Astrocyte (in vitro differentiated cells and primary cell): ENCODE results near the gene CHRD. TPM values are rescaled to one million over a fixed set of nuclear protein-coding genes. Genes with fewer than 3 reads are reported as not detected.
A peak's percentile ranks its signal among the peaks of the same experiment; 100 is the strongest.

ENCODE experiments used
- DNase-seq: peaks from one replicate; pipeline ENCODE4 v3.0.0-alpha.2; 2010; ENCODE audit warnings: low read depth
- FAIRE-seq: peaks from 2 replicates; lab custom pipeline; 2011; peaks lifted over from hg19 to GRCh38; lab: Jason Lieb, UNC
- H2AFZ ChIP-seq: 2 replicates; pipeline ENCODE4 v1.6.0; 2012; ENCODE audit warnings: low read depth, low read length, inconsistent platforms
- H3K27ac ChIP-seq: 2 replicates; pipeline ENCODE4 v1.5.1; 2011; ENCODE audit warnings: low read depth, low read length, inconsistent platforms
- H3K27me3 ChIP-seq: 2 replicates; pipeline ENCODE4 v1.6.0; 2011; ENCODE audit warnings: low read length, inconsistent platforms; ENCODE audit not compliant: insufficient read depth
- H3K36me3 ChIP-seq: 2 replicates; pipeline ENCODE4 v1.5.1; 2011; ENCODE audit warnings: low read length, inconsistent platforms; ENCODE audit not compliant: insufficient read depth
- H3K4me1 ChIP-seq: 2 replicates; pipeline ENCODE4 v1.5.1; 2011; ENCODE audit warnings: low read length, inconsistent platforms; ENCODE audit not compliant: insufficient read depth
- H3K4me2 ChIP-seq: 2 replicates; pipeline ENCODE4 v1.6.0; 2012; ENCODE audit warnings: low read length, inconsistent platforms
- H3K4me3 ChIP-seq: 2 replicates; pipeline ENCODE4 v1.5.1; 2011; ENCODE audit warnings: low read depth, mild to moderate bottlenecking, low read length, inconsistent platforms; ENCODE audit not compliant: insufficient read depth
- H3K79me2 ChIP-seq: 2 replicates; pipeline ENCODE4 v1.6.0; 2012; ENCODE audit warnings: mild to moderate bottlenecking, low read length, inconsistent platforms; ENCODE audit not compliant: insufficient read depth
- H3K9ac ChIP-seq: 2 replicates; pipeline ENCODE4 v1.6.0; 2012; ENCODE audit warnings: mild to moderate bottlenecking, low read length, inconsistent platforms
- H3K9me3 ChIP-seq: 2 replicates; pipeline ENCODE4 v1.5.1; 2012; ENCODE audit warnings: low read depth, mild to moderate bottlenecking, low read length, inconsistent platforms; ENCODE audit not compliant: insufficient read depth
- H4K20me1 ChIP-seq: 2 replicates; pipeline ENCODE4 v1.6.0; 2012; ENCODE audit warnings: low read length, inconsistent platforms; ENCODE audit not compliant: insufficient read depth
- H3K27ac Mint-ChIP-seq: one replicate; pipeline ENCODE4 v1.8.0; 2021; ENCODE audit warnings: mild to moderate bottlenecking, mixed read lengths; ENCODE audit not compliant: unreplicated experiment
- H3K27me3 Mint-ChIP-seq: one replicate; pipeline ENCODE4 v1.8.0; 2021; ENCODE audit warnings: low read depth, mixed read lengths; ENCODE audit not compliant: unreplicated experiment
- H3K36me3 Mint-ChIP-seq: one replicate; pipeline ENCODE4 v1.8.0; 2021; ENCODE audit warnings: low read depth, mixed read lengths; ENCODE audit not compliant: unreplicated experiment
- H3K4me1 Mint-ChIP-seq: one replicate; pipeline ENCODE4 v1.8.0; 2021; ENCODE audit warnings: low read depth, mixed read lengths; ENCODE audit not compliant: unreplicated experiment
- H3K4me3 Mint-ChIP-seq: one replicate; pipeline ENCODE4 v1.8.0; 2021; ENCODE audit warnings: mild to moderate bottlenecking, moderate library complexity, mixed read lengths; ENCODE audit not compliant: unreplicated experiment
- H3K9me3 Mint-ChIP-seq: one replicate; pipeline ENCODE4 v1.8.0; 2021; ENCODE audit warnings: mild to moderate bottlenecking, mixed read lengths; ENCODE audit not compliant: unreplicated experiment
- EZH2 ChIP-seq: IDR thresholded peaks from 2 replicates; pipeline ENCODE4 v1.6.1; 2012; ENCODE audit warnings: mild to moderate bottlenecking, low read length, inconsistent platforms; ENCODE audit not compliant: insufficient read depth
- total RNA-seq: library from RNA; stranded (reverse); gene quantifications from 2 replicates; pipeline ENCODE4 v1.2.1, GENCODE V29; 2021
- TF ChIP-seq, protein P1 (sequence below): IDR thresholded peaks from 2 replicates; pipeline ENCODE4 v1.5.1; 2011; ENCODE audit warnings: low read depth, mild to moderate bottlenecking, inconsistent platforms, low read length, moderate library complexity; ENCODE audit not compliant: insufficient read depth

Gene CHRD
- total RNA-seq, 1 donor from 2014 or later, result 3.4 TPM

DNA sequence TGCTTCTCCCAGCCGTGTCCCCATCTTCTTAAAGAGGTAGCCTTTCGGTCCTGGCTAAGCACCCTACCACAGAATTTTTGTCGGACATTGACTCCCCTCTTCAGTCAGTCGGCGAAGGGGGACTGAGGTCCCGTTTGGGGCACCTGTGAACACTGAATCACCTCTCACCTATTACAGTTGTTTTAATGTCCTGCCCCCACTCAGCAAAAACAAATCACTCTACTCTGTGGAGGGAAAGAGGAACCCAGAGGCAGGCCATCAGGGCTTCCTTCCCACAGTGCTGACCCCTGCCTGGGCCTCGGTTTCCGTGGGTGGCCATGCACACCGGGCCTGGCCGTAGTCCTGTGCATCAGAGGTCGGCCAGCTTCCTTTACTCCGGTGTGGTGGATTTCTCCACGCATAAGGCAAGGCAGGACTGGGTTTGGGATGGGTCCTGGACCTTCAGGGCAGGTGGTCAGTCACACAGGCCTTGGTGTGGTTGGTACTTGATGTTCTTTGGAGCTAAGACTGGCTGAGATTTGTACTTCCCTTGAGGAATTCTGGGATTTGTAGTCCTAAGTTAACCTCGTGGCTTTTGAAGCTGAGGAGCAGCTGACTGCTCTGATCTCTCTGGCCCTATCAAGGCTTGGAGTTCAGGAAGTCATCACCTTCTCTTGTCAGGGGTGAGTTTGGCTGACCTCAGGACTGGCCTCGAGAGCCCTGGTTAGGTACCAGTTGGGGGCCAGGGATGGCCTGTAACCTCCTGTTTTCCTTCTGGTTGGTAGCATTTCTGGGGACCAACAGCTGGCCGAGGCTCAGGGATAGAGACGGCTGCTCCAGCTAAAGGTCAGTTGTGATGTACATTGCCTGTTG, 43.1 kb upstream of the CHRD start:
- Mint-ChIP-seq H3K4me3 (peak overlapping the region; percentile 86), H3K27ac (peak overlapping the region; percentile 91), H3K36me3 (peaks cover 26% of the 10 kb centered on the region), H3K27me3 (no peaks in the 10 kb centered on the region), H3K9me3 (no peaks in the 10 kb centered on the region), H3K4me1 (peaks cover 71% of the 10 kb centered on the region)
- TF ChIP-seq EZH2, result no peak
- TF ChIP-seq, protein P1, sequence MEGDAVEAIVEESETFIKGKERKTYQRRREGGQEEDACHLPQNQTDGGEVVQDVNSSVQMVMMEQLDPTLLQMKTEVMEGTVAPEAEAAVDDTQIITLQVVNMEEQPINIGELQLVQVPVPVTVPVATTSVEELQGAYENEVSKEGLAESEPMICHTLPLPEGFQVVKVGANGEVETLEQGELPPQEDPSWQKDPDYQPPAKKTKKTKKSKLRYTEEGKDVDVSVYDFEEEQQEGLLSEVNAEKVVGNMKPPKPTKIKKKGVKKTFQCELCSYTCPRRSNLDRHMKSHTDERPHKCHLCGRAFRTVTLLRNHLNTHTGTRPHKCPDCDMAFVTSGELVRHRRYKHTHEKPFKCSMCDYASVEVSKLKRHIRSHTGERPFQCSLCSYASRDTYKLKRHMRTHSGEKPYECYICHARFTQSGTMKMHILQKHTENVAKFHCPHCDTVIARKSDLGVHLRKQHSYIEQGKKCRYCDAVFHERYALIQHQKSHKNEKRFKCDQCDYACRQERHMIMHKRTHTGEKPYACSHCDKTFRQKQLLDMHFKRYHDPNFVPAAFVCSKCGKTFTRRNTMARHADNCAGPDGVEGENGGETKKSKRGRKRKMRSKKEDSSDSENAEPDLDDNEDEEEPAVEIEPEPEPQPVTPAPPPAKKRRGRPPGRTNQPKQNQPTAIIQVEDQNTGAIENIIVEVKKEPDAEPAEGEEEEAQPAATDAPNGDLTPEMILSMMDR, result no peak
- FAIRE-seq (peak; percentile 80), DNase-seq (peak; percentile 62)
- H3K27ac ChIP-seq, result peak overlapping the region; percentile 96
- H3K27me3 ChIP-seq, result no peaks in the 10 kb centered on the region
- no peak overlapping the region for H2AFZ ChIP-seq
- peaks cover 27% of the 10 kb centered on the region for H3K36me3 ChIP-seq
- peaks cover 44% of the 10 kb centered on the region for H3K79me2 ChIP-seq
- peak overlapping the region; percentile 84 for H3K9ac ChIP-seq
- H3K4me2 ChIP-seq, result peak overlapping the region; percentile 89
- peak overlapping the region; percentile 62 for H3K4me3 ChIP-seq
- peaks cover 78% of the 10 kb centered on the region for H3K4me1 ChIP-seq
- H4K20me1 ChIP-seq, result peaks cover 60% of the 10 kb centered on the region
- no peaks in the 10 kb centered on the region for H3K9me3 ChIP-seq

DNA sequence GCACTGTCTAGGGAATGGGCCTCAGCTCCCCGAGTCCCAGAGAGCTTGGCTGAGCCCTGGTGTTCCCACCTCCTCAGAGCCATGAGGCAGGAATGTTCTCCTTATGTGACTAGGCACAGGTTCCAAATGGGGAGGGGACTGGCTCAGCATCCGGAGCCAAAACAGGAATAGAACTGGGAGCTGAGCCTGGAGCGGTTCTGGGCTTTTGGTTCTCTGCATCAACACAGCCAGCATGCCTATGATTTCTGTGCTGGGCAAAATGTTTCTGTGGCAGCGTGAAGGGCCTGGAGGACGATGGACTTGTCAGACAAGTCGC, 42.5 kb upstream of the CHRD start, which contains the start of gene FAM131A:
Gene FAM131A, plus strand, starts transcription at position 202 of the 316 bp plus-strand sequence. Its CDS starts 31 bp downstream, at position 233.
- DNase-seq (no peak), FAIRE-seq (no peak)
- H4K20me1 ChIP-seq, result peaks cover 54% of the 10 kb centered on the region
- H3K4me3 ChIP-seq, result peak within 1 kb of the TSS; percentile 62
- peak within 1 kb of the TSS; percentile 91 for H3K27ac Mint-ChIP-seq
- H3K9me3 Mint-ChIP-seq, result no peaks in the 10 kb centered on the region
- H3K4me1 Mint-ChIP-seq, result peaks cover 65% of the 10 kb centered on the region
- TF ChIP-seq, protein P1, result no peak
- TF ChIP-seq EZH2, result no peak
- peak within 1 kb of the TSS; percentile 96 for H3K27ac ChIP-seq
- peaks cover 21% of the 10 kb centered on the region for H3K36me3 ChIP-seq
- H2AFZ ChIP-seq, result peak within 1 kb of the TSS; percentile 54
- H3K4me2 ChIP-seq, result peak within 1 kb of the TSS; percentile 89
- H3K4me3 Mint-ChIP-seq, result peak within 1 kb of the TSS; percentile 86
- peaks cover 38% of the 10 kb centered on the region for H3K79me2 ChIP-seq
- peaks cover 72% of the 10 kb centered on the region for H3K4me1 ChIP-seq
- peaks cover 23% of the 10 kb centered on the region for H3K36me3 Mint-ChIP-seq
- no peaks in the 10 kb centered on the region for H3K27me3 ChIP-seq
- H3K9me3 ChIP-seq, result no peaks in the 10 kb centered on the region
- peak within 1 kb of the TSS; percentile 84 for H3K9ac ChIP-seq
- no peaks in the 10 kb centered on the region for H3K27me3 Mint-ChIP-seq

DNA sequence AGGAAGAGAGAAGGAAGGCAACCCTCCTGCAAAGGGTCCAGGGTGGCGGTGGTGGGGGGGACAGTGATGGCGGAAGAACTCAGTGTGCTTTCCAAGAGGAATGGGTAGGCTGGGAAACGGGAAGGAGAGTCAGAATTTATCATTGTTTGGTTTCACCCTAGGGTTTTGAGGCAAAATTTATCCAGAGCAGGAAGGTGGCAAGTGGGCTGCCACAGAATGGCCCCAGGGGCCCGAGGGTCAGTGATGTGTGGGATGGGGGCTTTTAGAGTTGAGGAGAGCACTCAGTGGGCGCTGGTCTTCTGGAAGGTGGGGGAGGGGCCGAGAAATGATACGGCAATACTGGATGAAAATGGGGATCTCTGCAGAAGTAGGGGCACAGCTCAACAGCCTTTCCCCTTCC, 41.9 kb upstream of the CHRD start:
- no peak for TF ChIP-seq EZH2
- TF ChIP-seq, protein P1, result no peak
- Mint-ChIP-seq H3K27ac (peak overlapping the region; percentile 70), H3K4me1 (peaks cover 61% of the 10 kb centered on the region), H3K36me3 (peaks cover 20% of the 10 kb centered on the region), H3K4me3 (peak overlapping the region; percentile 66), H3K9me3 (no peaks in the 10 kb centered on the region), H3K27me3 (no peaks in the 10 kb centered on the region)
- Histone ChIP-seq H3K27ac (peak overlapping the region; percentile 78), H3K36me3 (peaks cover 17% of the 10 kb centered on the region), H3K9ac (peak overlapping the region; percentile 84), H4K20me1 (peaks cover 50% of the 10 kb centered on the region), H3K27me3 (no peaks in the 10 kb centered on the region), H3K9me3 (no peaks in the 10 kb centered on the region), H3K79me2 (peaks cover 32% of the 10 kb centered on the region), H2AFZ (peak overlapping the region; percentile 54), H3K4me3 (peak overlapping the region; percentile 47), H3K4me2 (peak overlapping the region; percentile 89), H3K4me1 (peaks cover 70% of the 10 kb centered on the region)
- FAIRE-seq (no peak), DNase-seq (no peak)
